ENCODE data around the gene BCL6B. TPM values are rescaled to one million over a fixed set of nuclear protein-coding genes. Genes with fewer than 3 reads are reported as not detected.

Gene BCL6B
- total RNA-seq, 4 donors from 2014 or later: 0.93 to 3.9 (median 3.3) TPM

DNA sequence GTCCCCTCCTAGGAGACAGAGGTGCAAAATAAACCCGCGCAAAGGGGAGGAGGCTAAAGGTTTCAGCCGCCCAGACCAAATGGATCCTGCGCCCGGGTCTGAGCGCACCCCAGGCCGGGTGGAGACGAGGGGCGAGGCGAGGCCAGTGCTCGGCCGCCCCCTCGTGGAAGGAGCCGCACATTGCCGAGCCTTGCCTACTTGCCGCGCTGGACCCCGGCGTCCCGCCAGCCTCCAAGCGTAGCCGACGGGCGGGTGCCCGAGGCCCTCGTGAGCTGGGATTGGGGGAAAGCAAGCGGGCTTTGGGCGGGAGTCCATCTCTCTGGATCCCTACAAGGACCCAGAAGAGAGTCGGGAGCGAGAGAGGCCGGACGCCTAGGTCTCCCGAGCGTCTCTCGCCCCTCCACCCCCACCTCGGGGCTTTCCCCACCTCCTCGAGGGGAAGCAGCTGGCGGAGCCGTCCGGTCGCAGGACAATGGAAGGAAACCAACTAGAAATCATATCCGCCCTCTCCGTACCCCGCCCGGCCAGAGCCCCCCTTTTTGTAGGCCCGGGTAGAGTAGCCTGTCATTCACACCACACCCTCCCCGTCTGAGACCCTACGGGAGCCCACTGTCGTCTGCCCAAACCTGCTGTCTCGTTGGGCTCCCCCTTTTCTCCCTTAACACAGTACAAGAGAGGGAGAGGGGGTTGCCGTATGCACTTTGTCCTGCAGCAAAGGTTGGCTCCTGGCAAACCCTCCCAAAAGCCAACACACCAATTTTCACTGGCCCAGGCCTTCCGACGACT is 664 bp upstream of the BCL6B start:
- H3K9me3 ChIP-seq: no peaks in the 10 kb centered on the region
- peak; percentile 74 for ATAC-seq
- peak overlapping the region in 1 of 2 donors; percentile 41 for H3K4me3 ChIP-seq
- H3K36me3 ChIP-seq: peaks cover 0 to 4% of the 10 kb centered on the region in 2 donors
- H3K27ac ChIP-seq: peak overlapping the region in 3 of 4 donors; percentile 77 to 92 (median 83)
- H3K27me3 ChIP-seq: peaks cover 47% of the 10 kb centered on the region
- peaks cover 0 to 76% (median 21%) of the 10 kb centered on the region in 3 donors for H3K4me1 ChIP-seq
- TF ChIP-seq EP300 (IDR thresholded peaks at IDR 0.05) (no peak), POLR2A (IDR thresholded peaks at IDR 0.05) (no peak)
- TF ChIP-seq, protein P1, sequence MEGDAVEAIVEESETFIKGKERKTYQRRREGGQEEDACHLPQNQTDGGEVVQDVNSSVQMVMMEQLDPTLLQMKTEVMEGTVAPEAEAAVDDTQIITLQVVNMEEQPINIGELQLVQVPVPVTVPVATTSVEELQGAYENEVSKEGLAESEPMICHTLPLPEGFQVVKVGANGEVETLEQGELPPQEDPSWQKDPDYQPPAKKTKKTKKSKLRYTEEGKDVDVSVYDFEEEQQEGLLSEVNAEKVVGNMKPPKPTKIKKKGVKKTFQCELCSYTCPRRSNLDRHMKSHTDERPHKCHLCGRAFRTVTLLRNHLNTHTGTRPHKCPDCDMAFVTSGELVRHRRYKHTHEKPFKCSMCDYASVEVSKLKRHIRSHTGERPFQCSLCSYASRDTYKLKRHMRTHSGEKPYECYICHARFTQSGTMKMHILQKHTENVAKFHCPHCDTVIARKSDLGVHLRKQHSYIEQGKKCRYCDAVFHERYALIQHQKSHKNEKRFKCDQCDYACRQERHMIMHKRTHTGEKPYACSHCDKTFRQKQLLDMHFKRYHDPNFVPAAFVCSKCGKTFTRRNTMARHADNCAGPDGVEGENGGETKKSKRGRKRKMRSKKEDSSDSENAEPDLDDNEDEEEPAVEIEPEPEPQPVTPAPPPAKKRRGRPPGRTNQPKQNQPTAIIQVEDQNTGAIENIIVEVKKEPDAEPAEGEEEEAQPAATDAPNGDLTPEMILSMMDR (IDR thresholded peaks at IDR 0.05): peak in 3 of 4 experiments; percentile 93 to 98 (median 93)
- 0 to 13% methylated on average over 2 to 5 of the region's 53 CpGs for WGBS, 2 donors (ENCODE audit: low coverage in 1 of 2)

GRCh38 chr17:7023576-7024401 is 939 bp downstream of the BCL6B start:
- H3K9me3 ChIP-seq: no peaks in the 10 kb centered on the region
- WGBS, 2 donors (ENCODE audit: low coverage in 1 of 2): 83% methylated on average over 16 of the region's 51 CpGs; no CpG with 5 or more reads in 1 of the 2 donors
- peak; percentile 80 for ATAC-seq
- no peaks in the 10 kb centered on the region for H3K36me3 ChIP-seq
- H3K4me3 ChIP-seq: peak overlapping the region in 1 of 2 donors; percentile 41
- H3K27ac ChIP-seq: peak overlapping the region in 3 of 4 donors; percentile 77 to 92 (median 83)
- H3K27me3 ChIP-seq: peaks cover 51% of the 10 kb centered on the region
- peaks cover 0 to 60% (median 8%) of the 10 kb centered on the region in 3 donors for H3K4me1 ChIP-seq
- TF ChIP-seq POLR2AphosphoS5 (IDR thresholded peaks at IDR 0.05): no peak
- no peak for TF ChIP-seq EP300 (IDR thresholded peaks at IDR 0.05)

DNA sequence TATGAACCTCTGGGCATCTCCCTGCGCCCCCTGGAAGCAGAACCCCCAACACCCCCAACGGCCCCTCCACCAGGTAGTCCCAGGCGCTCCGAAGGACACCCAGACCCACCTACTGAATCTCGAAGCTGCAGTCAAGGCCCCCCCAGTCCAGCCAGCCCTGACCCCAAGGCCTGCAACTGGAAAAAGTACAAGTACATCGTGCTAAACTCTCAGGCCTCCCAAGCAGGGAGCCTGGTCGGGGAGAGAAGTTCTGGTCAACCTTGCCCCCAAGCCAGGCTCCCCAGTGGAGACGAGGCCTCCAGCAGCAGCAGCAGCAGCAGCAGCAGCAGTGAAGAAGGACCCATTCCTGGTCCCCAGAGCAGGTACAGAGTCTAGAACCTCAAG is 1.5 kb downstream of the BCL6B start:
- Histone ChIP-seq H3K4me1 (peaks cover 0 to 55% (median 8%) of the 10 kb centered on the region in 3 donors), H3K9me3 (no peaks in the 10 kb centered on the region), H3K4me3 (peak overlapping the region in 1 of 2 donors; percentile 41), H3K27ac (peak overlapping the region in 1 of 4 donors; percentile 8), H3K27me3 (peaks cover 51% of the 10 kb centered on the region), H3K36me3 (no peaks in the 10 kb centered on the region)
- TF ChIP-seq POLR2AphosphoS5 (IDR thresholded peaks at IDR 0.05): no peak
- TF ChIP-seq POLR2A (IDR thresholded peaks at IDR 0.05): no peak
- TF ChIP-seq, protein P1 (IDR thresholded peaks at IDR 0.05): no peak
- no peak for TF ChIP-seq EP300 (IDR thresholded peaks at IDR 0.05)
- no CpG with 5 or more reads among the region's 8 CpGs for WGBS, 2 donors (ENCODE audit: low coverage in 1 of 2)
- ATAC-seq: no peak

- no peak overlapping the region for H3K27ac ChIP-seq
- peaks cover 0 to 46% (median 6%) of the 10 kb centered on the region in 3 donors for H3K4me1 ChIP-seq
- no peak for ATAC-seq
- no peaks in the 10 kb centered on the region for H3K36me3 ChIP-seq
- WGBS, 2 donors (ENCODE audit: low coverage in 1 of 2): 80% methylated on average over 1 of the region's 1 CpG; no CpG with 5 or more reads in 1 of the 2 donors
- no peak for TF ChIP-seq POLR2A (IDR thresholded peaks at IDR 0.05)
- TF ChIP-seq, protein P1 (IDR thresholded peaks at IDR 0.05): no peak
- TF ChIP-seq POLR2AphosphoS5 (IDR thresholded peaks at IDR 0.05): no peak
- no peak overlapping the region for H3K4me3 ChIP-seq
- peaks cover 51% of the 10 kb centered on the region for H3K27me3 ChIP-seq
- no peaks in the 10 kb centered on the region for H3K9me3 ChIP-seq
Measured at GRCh38 chr17:7025245-7025644, 2.4 kb downstream of the BCL6B start.

DNA sequence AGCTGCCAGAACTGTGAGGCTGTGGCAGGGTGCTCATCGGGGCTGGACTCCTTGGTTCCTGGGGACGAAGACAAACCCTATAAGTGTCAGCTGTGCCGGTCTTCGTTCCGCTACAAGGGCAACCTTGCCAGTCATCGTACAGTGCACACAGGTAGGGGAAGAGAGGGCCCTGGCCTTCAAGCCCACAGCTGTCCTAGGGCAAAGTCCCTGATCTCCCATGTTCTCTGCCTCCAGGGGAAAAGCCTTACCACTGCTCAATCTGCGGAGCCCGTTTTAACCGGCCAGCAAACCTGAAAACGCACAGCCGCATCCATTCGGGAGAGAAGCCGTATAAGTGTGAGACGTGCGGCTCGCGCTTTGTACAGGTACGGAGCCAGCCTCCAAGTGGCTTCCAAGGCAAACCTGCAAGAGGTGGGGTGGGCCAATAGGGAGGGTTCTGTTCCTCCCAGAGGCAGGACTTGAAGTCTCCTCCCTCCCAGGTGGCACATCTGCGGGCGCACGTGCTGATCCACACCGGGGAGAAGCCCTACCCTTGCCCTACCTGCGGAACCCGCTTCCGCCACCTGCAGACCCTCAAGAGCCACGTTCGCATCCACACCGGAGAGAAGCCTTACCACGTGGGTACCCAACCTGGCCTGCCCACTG is 3.7 kb downstream of the BCL6B start:
- WGBS, 2 donors (ENCODE audit: low coverage in 1 of 2): 84% methylated on average over 12 of the region's 29 CpGs; no CpG with 5 or more reads in 1 of the 2 donors
- peak overlapping the region in 2 of 4 donors; percentile 1 to 43 for H3K27ac ChIP-seq

More for the DNA sequence above, 3.7 kb downstream of the BCL6B start:
- no peaks in the 10 kb centered on the region for H3K36me3 ChIP-seq
- ATAC-seq: no peak
- H3K27me3 ChIP-seq: peaks cover 45% of the 10 kb centered on the region
- H3K4me1 ChIP-seq: peaks cover 0 to 34% (median 3%) of the 10 kb centered on the region in 3 donors
- TF ChIP-seq, protein P1 (IDR thresholded peaks at IDR 0.05): no peak
- TF ChIP-seq EP300 (IDR thresholded peaks at IDR 0.05) (no peak), POLR2A (IDR thresholded peaks at IDR 0.05) (no peak), POLR2AphosphoS5 (IDR thresholded peaks at IDR 0.05) (no peak)
- no peaks in the 10 kb centered on the region for H3K9me3 ChIP-seq
- no peak overlapping the region for H3K4me3 ChIP-seq

All from gastroesophageal sphincter (tissue), 4 donors.